ENCODE measurements around the gene VWA8.

DNA sequence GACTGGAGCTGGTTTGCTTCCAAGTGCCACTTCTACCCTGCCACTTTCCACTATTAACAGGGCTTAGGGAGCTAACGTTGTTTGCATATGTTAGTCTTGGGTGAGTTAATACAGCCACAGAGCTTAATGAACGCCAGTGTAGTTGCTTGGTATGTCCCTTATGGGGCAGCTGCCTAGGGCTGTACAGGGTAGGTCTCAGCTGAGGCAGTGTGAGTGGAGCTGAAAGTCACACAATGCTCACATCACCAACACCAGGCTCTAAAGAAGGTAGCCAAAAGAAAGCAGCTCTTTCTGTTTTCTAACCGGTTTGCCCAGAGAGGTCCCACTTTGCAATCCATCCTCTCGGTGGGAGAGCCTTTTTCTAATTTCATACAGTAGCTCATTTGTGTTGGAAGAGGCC, 317.4 kb downstream of the VWA8 start:
- TF ChIP-seq GABPA (IDR thresholded peaks at IDR 0.05; ENCODE audit: low read depth, low read length) (no peak), GABPA (CRISPR knock-in tag; IDR thresholded peaks at IDR 0.05; ENCODE audit: low read depth) (no peak), ZNF350 (CRISPR knock-in tag; IDR thresholded peaks at IDR 0.05; ENCODE audit: borderline replicate concordance, low read depth) (no peak), MED1 (CRISPR knock-in tag; IDR thresholded peaks at IDR 0.05) (no peak), TBP (CRISPR knock-in tag; IDR thresholded peaks at IDR 0.05) (no peak), MBNL3 (CRISPR knock-in tag; conservative IDR thresholded peaks at IDR 0.05) (no peak)
- TF ChIP-seq, protein P1, sequence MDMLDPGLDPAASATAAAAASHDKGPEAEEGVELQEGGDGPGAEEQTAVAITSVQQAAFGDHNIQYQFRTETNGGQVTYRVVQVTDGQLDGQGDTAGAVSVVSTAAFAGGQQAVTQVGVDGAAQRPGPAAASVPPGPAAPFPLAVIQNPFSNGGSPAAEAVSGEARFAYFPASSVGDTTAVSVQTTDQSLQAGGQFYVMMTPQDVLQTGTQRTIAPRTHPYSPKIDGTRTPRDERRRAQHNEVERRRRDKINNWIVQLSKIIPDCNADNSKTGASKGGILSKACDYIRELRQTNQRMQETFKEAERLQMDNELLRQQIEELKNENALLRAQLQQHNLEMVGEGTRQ (IDR thresholded peaks at IDR 0.05; ENCODE audit: low read depth, low read length), result no peak
- TF ChIP-seq, protein P1 (CRISPR knock-in tag; IDR thresholded peaks at IDR 0.05; ENCODE audit: borderline replicate concordance), result no peak
